GM21390 (cell line): ENCODE measurements around the gene DIAPH2.

ENCODE experiments used
- ATAC-seq: cut with Tn5 transposase; IDR thresholded peaks from one replicate; pipeline ENCODE4 v1.9.1; 2021; ENCODE audit not compliant: unreplicated experiment

DIAPH2 gene

DNA sequence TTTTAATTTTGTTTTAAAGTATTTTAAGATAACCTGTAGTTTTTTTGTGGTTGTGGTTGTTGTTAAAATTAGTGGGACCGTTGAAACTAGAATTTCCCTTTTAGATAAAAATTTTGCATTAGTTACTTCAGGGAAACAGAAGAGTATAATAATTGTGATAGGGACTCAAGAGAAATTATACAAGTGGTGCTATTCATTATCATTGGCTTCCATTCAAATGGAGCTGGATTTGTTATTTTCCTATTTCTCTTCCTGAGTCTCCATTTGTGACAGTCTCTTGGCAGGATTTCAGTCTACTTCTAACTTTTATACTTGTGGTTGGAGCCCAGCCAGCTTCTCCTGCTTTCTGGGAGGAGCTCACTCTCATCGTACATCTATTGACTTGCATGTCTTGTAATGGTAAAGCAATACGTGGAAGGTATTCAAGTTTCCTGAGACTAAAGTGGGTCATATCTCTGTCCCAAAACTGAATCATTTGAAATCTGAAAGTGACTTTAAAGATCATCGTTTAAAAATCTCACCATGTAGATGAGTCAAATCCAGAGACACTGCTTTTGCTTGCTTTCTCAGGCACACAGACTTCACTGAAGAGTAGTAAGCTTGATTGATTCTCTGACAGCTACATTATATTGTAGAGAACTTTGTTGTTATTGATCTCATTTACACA lies 354.9 kb downstream of the DIAPH2 start:
- ATAC-seq = peak; percentile 92

- no peak for ATAC-seq
These were observed 360.8 kb downstream of the DIAPH2 start for GRCh38 chrX:97045470-97045869.

GRCh38 chrX:97046867-97047266 lies 362.2 kb downstream of the DIAPH2 start:
- ATAC-seq = no peak

- ATAC-seq = no peak
These were observed 365.8 kb downstream of the DIAPH2 start for GRCh38 chrX:97050392-97050791.

GRCh38 chrX:97057349-97057909 lies 372.8 kb downstream of the DIAPH2 start:
- ATAC-seq = no peak

GRCh38 chrX:97060020-97060419 lies 375.4 kb downstream of the DIAPH2 start:
- ATAC-seq = no peak

GRCh38 chrX:97065066-97065465 lies 380.4 kb downstream of the DIAPH2 start:
- ATAC-seq = no peak

GRCh38 chrX:97065973-97066372 lies 381.3 kb downstream of the DIAPH2 start:
- ATAC-seq = no peak

GRCh38 chrX:97066381-97066780 lies 381.7 kb downstream of the DIAPH2 start:
- no peak for ATAC-seq

DNA sequence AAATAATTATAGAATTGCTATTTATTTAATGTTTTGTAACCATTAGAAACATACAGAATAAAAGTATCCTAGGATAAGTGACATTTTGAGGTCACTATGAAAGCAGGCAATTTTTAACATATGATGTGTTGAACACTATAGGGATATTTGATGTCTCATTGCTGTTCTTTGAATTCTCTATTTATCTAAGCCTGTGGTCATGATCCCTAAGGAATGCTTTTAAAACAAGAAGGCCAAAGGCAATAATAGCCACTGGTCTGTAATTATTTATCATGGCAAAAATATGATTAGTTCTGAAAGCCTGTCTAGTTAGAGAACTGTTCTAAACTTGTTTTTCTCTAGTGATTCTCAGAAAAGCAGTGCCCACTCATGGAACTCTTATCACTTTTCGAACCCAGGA lies 385.7 kb downstream of the DIAPH2 start:
- no peak for ATAC-seq

DNA sequence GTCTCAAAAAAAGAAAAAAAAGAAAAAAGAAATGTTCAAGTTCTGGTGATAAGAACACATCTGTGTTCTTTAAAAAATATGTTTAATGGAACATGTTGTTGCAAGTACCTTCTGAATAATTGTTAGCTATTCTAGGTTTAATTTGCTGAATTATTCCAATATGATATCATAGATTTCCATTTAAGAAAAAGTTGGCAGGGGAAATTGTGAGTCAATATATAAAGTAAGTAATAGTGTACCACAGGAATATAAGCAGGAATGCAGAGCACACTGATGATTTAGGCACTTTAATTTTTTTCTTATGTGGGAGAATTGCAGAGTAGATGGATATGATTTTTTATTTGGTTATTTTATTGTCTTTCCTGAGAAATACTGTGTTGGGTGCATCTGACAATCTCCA lies 389.8 kb downstream of the DIAPH2 start:
- ATAC-seq = no peak

DNA sequence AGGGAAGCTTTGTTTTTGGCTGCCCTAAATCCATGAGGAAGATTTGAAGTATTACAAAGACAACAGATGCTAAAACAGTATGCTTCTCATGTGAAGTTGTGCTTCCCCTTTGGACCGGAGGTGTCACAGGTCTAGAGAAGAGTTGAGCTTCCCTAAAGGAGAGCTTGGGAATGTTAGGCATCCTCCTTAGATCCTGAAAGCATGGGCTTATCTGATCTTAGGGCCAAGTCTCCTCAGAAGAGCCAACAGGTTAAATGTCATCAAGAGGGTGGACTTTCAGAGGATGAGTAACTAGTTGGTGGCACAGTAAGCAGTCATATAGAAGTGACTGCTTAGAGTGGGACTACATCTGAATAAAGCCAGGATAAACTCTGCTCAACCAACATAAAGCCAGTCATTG lies 404.5 kb downstream of the DIAPH2 start:
- ATAC-seq = no peak

GRCh38 chrX:97096385-97096784 lies 411.7 kb downstream of the DIAPH2 start:
- no peak for ATAC-seq

DNA sequence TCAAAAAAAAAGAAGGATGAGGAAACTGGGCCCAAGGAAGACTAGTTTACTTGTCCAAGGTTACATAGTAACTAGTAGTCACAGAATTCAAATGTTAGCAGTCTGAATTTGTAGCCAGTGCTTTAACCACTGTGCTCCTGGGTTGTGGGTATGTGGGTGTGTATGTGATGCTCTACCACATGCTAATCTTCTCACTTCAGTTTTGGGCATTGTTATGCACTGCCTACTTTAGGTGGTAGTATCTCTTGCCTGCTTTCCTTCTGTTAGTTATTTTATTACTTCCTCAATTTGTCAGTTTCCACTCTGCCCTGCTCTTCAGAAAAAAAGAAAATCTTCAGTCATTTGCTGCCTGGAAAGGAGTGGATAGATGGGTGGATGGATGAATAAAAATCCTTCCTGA lies 418.3 kb downstream of the DIAPH2 start:
- ATAC-seq = no peak

- ATAC-seq = no peak
These were observed 425.1 kb downstream of the DIAPH2 start for GRCh38 chrX:97109730-97110129.

DNA sequence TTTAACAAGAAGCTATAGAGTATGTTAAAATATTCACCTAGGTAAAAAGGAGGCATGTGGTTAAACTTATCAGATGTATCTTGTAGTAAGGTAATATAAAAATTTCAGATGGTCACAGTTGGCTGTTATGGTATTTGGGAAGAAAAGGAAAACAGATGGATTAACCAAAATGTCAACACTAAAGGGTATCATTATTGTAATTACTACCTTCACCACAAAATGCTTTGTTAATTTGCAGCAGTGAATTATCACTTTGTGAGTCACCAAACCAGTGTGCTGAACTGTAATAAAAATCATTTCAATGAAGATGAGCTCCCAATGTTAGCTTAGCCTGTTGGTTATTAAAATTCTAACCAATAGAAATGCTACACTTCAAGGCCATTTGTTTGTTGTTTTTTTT lies 432.9 kb downstream of the DIAPH2 start:
- ATAC-seq = no peak

DNA sequence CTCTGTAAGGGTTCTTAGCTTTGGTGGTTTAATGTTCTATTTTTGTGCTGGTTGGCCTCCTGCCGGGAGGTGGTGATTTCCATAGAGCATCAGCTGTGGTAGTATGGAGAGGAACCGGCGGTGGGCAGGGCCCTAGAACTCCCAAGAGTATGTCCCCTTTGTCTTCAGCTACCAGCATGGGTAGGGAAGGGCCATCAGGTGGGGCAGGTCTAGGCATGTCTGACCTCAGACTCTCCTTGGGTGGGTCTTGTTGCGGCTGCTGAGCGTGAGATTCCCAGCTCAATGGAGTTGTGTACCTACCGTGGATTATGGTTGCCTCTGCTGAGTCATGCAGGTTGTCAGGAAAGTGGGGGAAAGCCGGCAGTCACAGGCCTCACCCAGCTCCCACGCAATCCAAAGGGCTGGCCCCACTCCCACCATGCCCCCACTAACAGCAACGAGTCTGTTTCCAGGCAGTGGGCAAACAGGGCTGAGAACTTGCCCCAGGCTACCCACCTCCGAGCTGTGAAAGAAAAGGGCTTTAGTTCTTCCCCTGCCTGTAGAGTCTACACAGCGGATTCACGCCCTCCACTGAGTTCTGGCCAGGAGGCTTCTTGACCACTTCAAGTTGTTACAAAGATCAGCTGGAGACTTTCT lies 434.9 kb downstream of the DIAPH2 start:
- ATAC-seq = no peak

- ATAC-seq = no peak
These were observed 438.4 kb downstream of the DIAPH2 start for GRCh38 chrX:97123001-97123400.

DNA sequence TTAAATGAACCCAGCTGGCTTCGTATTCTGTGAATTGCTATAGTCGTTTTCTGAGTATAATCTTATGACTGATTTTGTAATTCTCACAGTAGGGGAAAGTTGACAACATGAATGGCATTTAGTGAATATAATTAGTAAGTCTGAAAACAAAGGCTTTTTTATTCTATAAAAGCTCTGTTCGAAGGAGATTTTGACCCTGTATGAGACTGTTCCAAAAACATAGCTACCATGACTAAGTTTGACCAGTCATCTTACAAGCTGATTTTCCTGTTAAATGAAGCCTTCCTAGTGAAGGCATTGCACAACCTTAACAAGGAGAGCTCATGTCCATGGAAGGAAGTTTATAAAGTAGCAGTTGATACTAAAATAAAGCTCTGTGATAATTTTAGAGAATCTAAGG lies 441.4 kb downstream of the DIAPH2 start:
- ATAC-seq = no peak

DNA sequence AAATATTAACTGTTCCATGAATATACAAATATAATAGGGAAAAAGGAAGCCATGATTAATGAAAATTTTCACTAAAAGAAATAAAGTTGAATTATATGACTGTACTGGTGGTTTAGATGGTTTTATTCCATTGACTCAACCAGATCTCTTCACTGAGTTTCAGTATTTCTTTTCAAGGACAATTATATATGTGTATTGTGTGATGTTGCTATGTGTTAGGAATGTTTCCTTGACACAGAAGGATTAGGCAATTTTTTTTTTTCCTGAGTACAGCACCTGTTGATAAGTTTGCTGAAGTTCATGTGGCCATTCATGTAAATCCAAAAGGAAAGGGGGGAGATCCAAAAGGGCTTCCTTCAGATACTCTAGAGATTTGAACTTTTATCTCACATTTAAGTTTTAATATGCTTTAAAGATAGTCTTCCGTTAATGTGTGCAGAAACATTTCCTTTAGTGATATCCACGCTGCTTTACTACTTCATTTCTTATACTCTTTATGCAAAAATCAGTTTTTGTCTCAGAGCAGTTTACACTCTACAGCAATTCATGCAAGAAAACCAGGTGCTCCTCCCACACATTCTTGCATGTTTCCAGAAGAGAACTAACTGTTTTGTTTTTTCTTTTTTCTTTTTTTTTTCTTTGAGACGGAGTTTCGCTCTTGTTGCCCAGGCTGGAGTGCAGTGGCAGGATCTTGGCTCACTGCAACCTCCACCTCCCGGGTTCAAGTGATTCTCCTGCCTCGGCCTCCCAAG lies 448.2 kb downstream of the DIAPH2 start:
- peak; percentile 51 for ATAC-seq

DNA sequence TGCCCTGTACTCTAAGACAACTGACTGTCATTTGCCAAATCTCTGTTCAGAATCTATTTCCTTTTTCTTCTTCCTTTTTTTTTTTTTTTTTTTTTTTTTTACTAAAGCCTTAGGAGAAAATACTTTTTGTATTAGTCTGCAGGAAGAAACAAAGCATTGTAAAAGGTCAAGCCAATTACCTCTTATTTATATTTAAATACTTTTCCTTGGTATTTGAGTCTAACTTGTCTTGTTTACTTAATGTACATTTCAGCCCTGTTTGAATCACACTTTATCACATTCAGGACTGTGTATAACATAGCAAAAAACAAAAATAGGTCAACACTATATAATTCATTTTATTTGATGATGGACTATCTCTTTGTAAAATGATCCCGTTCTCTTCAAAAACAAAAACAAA lies 461.3 kb downstream of the DIAPH2 start:
- no peak for ATAC-seq

DNA sequence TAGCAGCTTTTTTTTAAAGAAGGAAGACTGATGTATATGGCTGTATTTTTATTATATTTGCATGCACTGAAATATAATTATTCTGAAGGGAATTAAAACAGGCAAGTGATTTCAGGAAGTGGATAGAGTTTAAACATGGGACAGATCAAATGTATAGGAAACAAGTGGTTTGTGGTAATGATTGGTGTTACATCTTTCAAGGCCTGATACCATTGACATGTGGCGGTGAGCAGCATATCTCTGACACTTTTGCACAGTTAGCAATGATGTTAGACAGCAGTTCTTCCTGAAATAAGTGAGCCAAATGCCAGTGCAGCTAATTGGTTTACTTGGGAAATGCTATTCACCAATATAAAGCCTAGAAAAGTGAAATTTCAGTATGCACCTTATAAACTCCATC lies 471.2 kb downstream of the DIAPH2 start:
- ATAC-seq = no peak
